HEK293T (cell line): Measurements from ENCODE around the gene STAT1.

ENCODE experiments used
- BHLHE40 ChIP-seq: fragments of 450-650 bp; IDR thresholded peaks from 2 replicates; pipeline ENCODE4 v1.6.1; 2016; ENCODE audit warnings: mild to moderate bottlenecking, moderate library complexity, borderline replicate concordance
- SP1 ChIP-seq: fragments of 450-650 bp; IDR thresholded peaks from 2 replicates; pipeline ENCODE4 v1.6.1; 2017

DNA sequence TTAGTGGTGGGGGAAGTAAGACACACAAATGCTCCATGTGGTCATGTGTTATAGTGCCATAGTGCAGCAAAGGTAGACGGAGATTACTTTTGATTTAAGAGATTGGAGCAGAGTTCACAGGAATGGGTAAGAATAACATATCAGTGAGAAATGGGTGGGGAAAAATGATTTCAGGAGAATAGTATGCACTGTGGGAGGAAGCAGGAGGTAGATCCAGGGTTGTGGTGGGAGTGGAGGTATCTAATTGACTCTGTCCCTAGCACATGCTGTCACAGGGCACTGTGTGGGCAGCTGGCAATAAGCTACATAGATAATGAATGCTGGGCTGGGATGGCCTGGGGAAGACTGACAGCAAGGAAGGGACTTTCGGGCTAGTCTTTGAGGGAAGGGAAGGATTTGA lies 65.3 kb downstream of the STAT1 start:
- TF ChIP-seq BHLHE40, result no peak
- TF ChIP-seq SP1, result no peak
